A549 (cell line): ENCODE data around the gene TPCN2.

Experiments used
- CTCF ChIP-seq: fragments of >200 bp; sonication (Bioruptor Twin); formaldehyde crosslinking; IDR thresholded peaks from 3 replicates; pipeline ENCODE4 v1.5.1; 2016
- GATA3 ChIP-seq: IDR thresholded peaks from 2 replicates; pipeline ENCODE4 v1.6.1; 2012; ENCODE audit warnings: borderline replicate concordance
- SMC3 ChIP-seq: fragments of >200 bp; sonication (Bioruptor Twin); formaldehyde crosslinking; IDR thresholded peaks from 3 replicates; pipeline ENCODE4 v1.6.1; 2018; ENCODE audit warnings: inconsistent platforms
- ZC3H11A ChIP-seq: fragments of 450-650 bp; IDR thresholded peaks from 2 replicates; pipeline ENCODE4 v1.6.1; 2014; ENCODE audit warnings: antibody characterized with exemption, mild to moderate bottlenecking

- TF ChIP-seq GATA3 (no peak), ZC3H11A (no peak), CTCF (no peak), SMC3 (no peak)
These were observed 117.7 kb downstream of the TPCN2 start for GRCh38 chr11:69166218-69167115.
